H9 (cell line): Measurements from ENCODE around the gene KRTAP2-1. TPM values are rescaled to one million over a fixed set of nuclear protein-coding genes. Genes with fewer than 3 reads are reported as not detected.

Experiments used
- DNase-seq: peaks from one replicate; pipeline ENCODE4 v3.0.0-alpha.2; 2017
- H2AFZ ChIP-seq: one replicate; pipeline ENCODE4 v1.6.1; 2013; ENCODE audit warnings: mild to moderate bottlenecking, low read length, control low read depth, moderate library complexity
- H2AK5ac ChIP-seq: 2 replicates; pipeline ENCODE4 v1.6.1; 2013; ENCODE audit warnings: low read length, control low read depth, mixed read lengths; ENCODE audit not compliant: insufficient read length
- H2BK120ac ChIP-seq: one replicate; pipeline ENCODE4 v1.6.1; 2013; ENCODE audit warnings: low read depth, mild to moderate bottlenecking, low read length, control low read depth, inconsistent platforms; ENCODE audit not compliant: poor library complexity, severe bottlenecking
- H2BK12ac ChIP-seq: 2 replicates; pipeline ENCODE4 v1.6.1; 2013; ENCODE audit warnings: low read length, control low read depth, mixed read lengths, low read depth; ENCODE audit not compliant: insufficient read length
- H2BK15ac ChIP-seq: 2 replicates; pipeline ENCODE4 v1.6.1; 2013; ENCODE audit warnings: low read depth, low read length, control low read depth
- H2BK20ac ChIP-seq: one replicate; pipeline ENCODE4 v1.6.1; 2013; ENCODE audit warnings: low read depth, mild to moderate bottlenecking, low read length, control low read depth, inconsistent platforms; ENCODE audit not compliant: poor library complexity, severe bottlenecking
- H2BK5ac ChIP-seq: 2 replicates; pipeline ENCODE4 v1.6.1; 2013; ENCODE audit warnings: low read length, control low read depth, mixed read lengths; ENCODE audit not compliant: insufficient read length
- H3K14ac ChIP-seq: 2 replicates; pipeline ENCODE4 v1.6.1; 2013; ENCODE audit warnings: low read length, control low read depth; ENCODE audit not compliant: insufficient read depth
- H3K18ac ChIP-seq: 2 replicates; pipeline ENCODE4 v1.6.1; 2013; ENCODE audit warnings: low read depth, mild to moderate bottlenecking, mixed read lengths, low read length, control low read depth; ENCODE audit not compliant: insufficient read length
- H3K23ac ChIP-seq: 2 replicates; pipeline ENCODE4 v1.6.1; 2013; ENCODE audit warnings: low read length, control low read depth, mixed read lengths, low read depth; ENCODE audit not compliant: insufficient read length
- H3K23me2 ChIP-seq: 2 replicates; pipeline ENCODE4 v1.6.1; 2013; ENCODE audit warnings: low read depth, mild to moderate bottlenecking, mixed read lengths, low read length, control low read depth; ENCODE audit not compliant: insufficient read length, poor library complexity, severe bottlenecking
- H3K27ac ChIP-seq: 2 replicates; pipeline ENCODE4 v1.5.1; 2013; ENCODE audit warnings: low read length, control low read depth, mixed read lengths, low read depth; ENCODE audit not compliant: insufficient read length
- H3K27me3 ChIP-seq: 2 replicates; pipeline ENCODE4 v1.6.1; 2013; ENCODE audit warnings: low read length, control low read depth, inconsistent platforms; ENCODE audit not compliant: insufficient read depth
- H3K4ac ChIP-seq: 2 replicates; pipeline ENCODE4 v1.6.1; 2013; ENCODE audit warnings: low read depth, mild to moderate bottlenecking, control low read depth, inconsistent platforms, low read length, moderate library complexity
- H3K4me1 ChIP-seq: 2 replicates; pipeline ENCODE4 v1.6.1; 2013; ENCODE audit warnings: low read length, control low read depth, inconsistent platforms; ENCODE audit not compliant: insufficient read depth
- H3K4me2 ChIP-seq: 2 replicates; pipeline ENCODE4 v1.6.1; 2013; ENCODE audit warnings: low read length, control low read depth, mixed read lengths; ENCODE audit not compliant: insufficient read length, insufficient read depth
- H3K56ac ChIP-seq: 2 replicates; pipeline ENCODE4 v1.6.1; 2013; ENCODE audit warnings: low read depth, mild to moderate bottlenecking, mixed read lengths, low read length, control low read depth; ENCODE audit not compliant: insufficient read length
- H3K79me1 ChIP-seq: 2 replicates; pipeline ENCODE4 v1.6.1; 2013; ENCODE audit warnings: low read depth, mild to moderate bottlenecking, moderate library complexity, low read length, control low read depth, inconsistent platforms; ENCODE audit not compliant: insufficient read depth, poor library complexity, severe bottlenecking
- H3K79me2 ChIP-seq: 2 replicates; pipeline ENCODE4 v1.6.1; 2013; ENCODE audit warnings: low read length, control low read depth, inconsistent platforms; ENCODE audit not compliant: insufficient read depth
- H3K9ac ChIP-seq: 2 replicates; pipeline ENCODE4 v1.6.1; 2013; ENCODE audit warnings: low read length, control low read depth, mixed read lengths; ENCODE audit not compliant: insufficient read length; ENCODE audit errors: extremely low read depth
- H3K9me3 ChIP-seq: one replicate; pipeline ENCODE4 v1.6.1; 2013; ENCODE audit warnings: low read depth, low read length, inconsistent platforms; ENCODE audit not compliant: control insufficient read depth
- H3T11ph ChIP-seq: one replicate; pipeline ENCODE4 v1.6.1; 2013; ENCODE audit warnings: mild to moderate bottlenecking, low read length, control low read depth, inconsistent platforms
- H4K20me1 ChIP-seq: one replicate; pipeline ENCODE4 v1.6.1; 2013; ENCODE audit not compliant: control insufficient read depth, insufficient read length, insufficient read depth
- H4K5ac ChIP-seq: 2 replicates; pipeline ENCODE4 v1.6.1; 2013; ENCODE audit warnings: low read depth, mild to moderate bottlenecking, mixed read lengths, low read length, control low read depth; ENCODE audit not compliant: insufficient read length
- H4K8ac ChIP-seq: replicated peaks from 2 replicates; pipeline ENCODE4 v1.6.1; 2013; ENCODE audit warnings: low read length, control low read depth, mixed read lengths, low read depth; ENCODE audit not compliant: insufficient read length
- H4K91ac ChIP-seq: 2 replicates; pipeline ENCODE4 v1.6.1; 2013; ENCODE audit warnings: low read depth, mild to moderate bottlenecking, moderate library complexity, mixed read lengths, low read length, control low read depth; ENCODE audit not compliant: insufficient read length
- H3K27ac Mint-ChIP-seq, 3 experiments: 2 replicates in 2 of 3; 3 replicates in 1 of 3; pipeline ENCODE4 v1.8.0; 2020 to 2021; ENCODE audit warnings: mixed read lengths in 3 of 3, mild to moderate bottlenecking in 1 of 3, moderate library complexity in 1 of 3
- H3K27me3 Mint-ChIP-seq: 2 replicates; pipeline ENCODE4 v1.8.0; 2021; ENCODE audit warnings: low read depth, mild to moderate bottlenecking, moderate library complexity, mixed read lengths
- H3K36me3 Mint-ChIP-seq, 3 experiments: 2 replicates in 2 of 3; 3 replicates in 1 of 3; pipeline ENCODE4 v1.8.0; 2020 to 2021; ENCODE audit warnings: low read depth in 3 of 3, mixed read lengths in 3 of 3; ENCODE audit not compliant: insufficient read depth in 1 of 3
- H3K4me1 Mint-ChIP-seq, 2 experiments: 2 replicates each; pipeline ENCODE4 v1.8.0; 2020; ENCODE audit warnings: mixed read lengths in 2 of 2
- H3K4me3 Mint-ChIP-seq, 2 experiments: 2 replicates in 1 of 2; 3 replicates in 1 of 2; pipeline ENCODE4 v1.8.0; 2020 to 2021; ENCODE audit warnings: mild to moderate bottlenecking in 2 of 2, mixed read lengths in 2 of 2, moderate library complexity in 1 of 2
- H3K9me3 Mint-ChIP-seq, 2 experiments: 2 replicates in 1 of 2; 3 replicates in 1 of 2; pipeline ENCODE4 v1.8.0; 2020; ENCODE audit warnings: mild to moderate bottlenecking in 2 of 2, mixed read lengths in 2 of 2, moderate library complexity in 1 of 2
- CTCF ChIP-seq: fragments of 200-600 bp; sonication (generic); conservative IDR thresholded peaks from 3 replicates; pipeline ENCODE4 v1.8.0; 2021; ENCODE audit warnings: antibody characterized with exemption, mild to moderate bottlenecking
- WGBS: extraction: QIAGEN DNeasy Blood & Tissue Kit; methylation state at CpG from one replicate; pipeline ENCODE4 v1.1.7; 2013; ENCODE audit warnings: missing lambda C conversion rate, low lambda C conversion rate, mixed read lengths; ENCODE audit not compliant: insufficient read length; ENCODE audit errors: extremely low coverage; 5-methylcytosine and 5-hydroxymethylcytosine counted together
- total RNA-seq: library from RNA; stranded (reverse); gene quantifications from 2 replicates; pipeline ENCODE4 v1.2.1, GENCODE V29; 2021

The KRTAP2-1 gene
- total RNA-seq, 1 experiment from 2014 or later = not detected

- no peak overlapping the region for H3K4ac ChIP-seq
- no peak overlapping the region for H2BK5ac ChIP-seq
- no peak overlapping the region for H2AFZ ChIP-seq
- H3K79me2 ChIP-seq = no peaks in the 10 kb centered on the region
- H3K23me2 ChIP-seq = no peaks in the 10 kb centered on the region
- H3K14ac ChIP-seq = no peak overlapping the region
- no peaks in the 10 kb centered on the region for H3K79me1 ChIP-seq
- H3K9me3 ChIP-seq = no peaks in the 10 kb centered on the region
- no peak overlapping the region for H4K8ac ChIP-seq
- H4K5ac ChIP-seq = no peak overlapping the region
- no peak overlapping the region for H3K56ac ChIP-seq
- Mint-ChIP-seq H3K27ac (no peak overlapping the region), H3K4me3 (no peak overlapping the region), H3K36me3 (no peaks in the 10 kb centered on the region), H3K27me3 (peaks cover 5% of the 10 kb centered on the region; the same call in 1 of the 2 replicates), H3K9me3 (peaks cover 0 to 3% of the 10 kb centered on the region in 2 experiments; a peak in 1 of 5 replicates), H3K4me1 (no peaks in the 10 kb centered on the region)
- H3K9ac ChIP-seq = no peak overlapping the region
- H2BK120ac ChIP-seq = no peak overlapping the region
- H3K4me1 ChIP-seq = no peaks in the 10 kb centered on the region
- no peak overlapping the region for H4K91ac ChIP-seq
- H2BK15ac ChIP-seq = no peak overlapping the region
- H3T11ph ChIP-seq = no peak overlapping the region
- no peak for DNase-seq
- no peaks in the 10 kb centered on the region for H3K27me3 ChIP-seq
- no peaks in the 10 kb centered on the region for H4K20me1 ChIP-seq
- no peak overlapping the region for H3K27ac ChIP-seq
- no peak overlapping the region for H3K4me2 ChIP-seq
- TF ChIP-seq CTCF = no peak
- no peak overlapping the region for H3K18ac ChIP-seq
- H3K23ac ChIP-seq = no peak overlapping the region
- no peak overlapping the region for H2BK20ac ChIP-seq
- no peak overlapping the region for H2AK5ac ChIP-seq
- WGBS = 100% methylated on average over 2 of the region's 3 CpGs
- H2BK12ac ChIP-seq = no peak overlapping the region
Measured at GRCh38 chr17:41024697-41025096, 22.4 kb downstream of the KRTAP2-1 start.
